Upper lobe of left lung (tissue), 4 donors: ENCODE results near the gene FOXD2.

Source experiments
- CTCF ChIP-seq, 6 experiments: fragments of 450-650 bp in 4 of 6; fragments of 200-600 bp in 2 of 6; sonication (generic) in 2 of 6; IDR thresholded peaks; one replicate each; pipeline ENCODE4 v1.5.1; 2016 to 2019; ENCODE audit warnings: antibody characterized with exemption in 6 of 6
- POLR2A ChIP-seq, 4 donors: fragments of 450-650 bp; IDR thresholded peaks; one replicate each; pipeline ENCODE4 v1.5.1; 2016 to 2017; ENCODE audit warnings: antibody characterized with exemption in 4 of 4, mild to moderate bottlenecking in 2 of 4
- POLR2AphosphoS5 ChIP-seq, 2 donors: sonication (generic); formaldehyde crosslinking; IDR thresholded peaks; one replicate each; pipeline ENCODE4 v1.5.1; 2017; ENCODE audit warnings: antibody characterized with exemption in 2 of 2

- no peak for TF ChIP-seq POLR2A (IDR thresholded peaks at IDR 0.05)
- TF ChIP-seq CTCF (IDR thresholded peaks at IDR 0.05) = no peak
- no peak for TF ChIP-seq POLR2AphosphoS5 (IDR thresholded peaks at IDR 0.05)
These were observed 27.8 kb downstream of the FOXD2 start for GRCh38 chr1:47465605-47466004.
